K562 (cell line): ENCODE data around the gene RPL38.

Source experiments
- TAF9B ChIP-seq: fragments of 450-650 bp; IDR thresholded peaks from 2 replicates; pipeline ENCODE4 v1.6.1; 2018; ENCODE audit warnings: mild to moderate bottlenecking; ENCODE audit not compliant: partially characterized antibody
- USF2 ChIP-seq: sonication (generic); formaldehyde crosslinking; IDR thresholded peaks from 2 replicates; pipeline ENCODE4 v1.5.0; 2020; ENCODE audit warnings: missing genetic modification reagents

- TF ChIP-seq TAF9B = no peak
- TF ChIP-seq USF2 (CRISPR knock-in tag) = no peak
Measured at GRCh38 chr17:74216505-74216904, 13.0 kb downstream of the RPL38 start.
